Left forelimb (tissue), 1 donor: Measurements from ENCODE around the gene MIOS.
A peak's percentile ranks its signal among the peaks of the same experiment; 100 is the strongest.

Experiments
- DNase-seq: peaks from one replicate; pipeline ENCODE4 v3.0.0-alpha.2; 2018; ENCODE audit warnings: low spot score

The MIOS gene

DNA sequence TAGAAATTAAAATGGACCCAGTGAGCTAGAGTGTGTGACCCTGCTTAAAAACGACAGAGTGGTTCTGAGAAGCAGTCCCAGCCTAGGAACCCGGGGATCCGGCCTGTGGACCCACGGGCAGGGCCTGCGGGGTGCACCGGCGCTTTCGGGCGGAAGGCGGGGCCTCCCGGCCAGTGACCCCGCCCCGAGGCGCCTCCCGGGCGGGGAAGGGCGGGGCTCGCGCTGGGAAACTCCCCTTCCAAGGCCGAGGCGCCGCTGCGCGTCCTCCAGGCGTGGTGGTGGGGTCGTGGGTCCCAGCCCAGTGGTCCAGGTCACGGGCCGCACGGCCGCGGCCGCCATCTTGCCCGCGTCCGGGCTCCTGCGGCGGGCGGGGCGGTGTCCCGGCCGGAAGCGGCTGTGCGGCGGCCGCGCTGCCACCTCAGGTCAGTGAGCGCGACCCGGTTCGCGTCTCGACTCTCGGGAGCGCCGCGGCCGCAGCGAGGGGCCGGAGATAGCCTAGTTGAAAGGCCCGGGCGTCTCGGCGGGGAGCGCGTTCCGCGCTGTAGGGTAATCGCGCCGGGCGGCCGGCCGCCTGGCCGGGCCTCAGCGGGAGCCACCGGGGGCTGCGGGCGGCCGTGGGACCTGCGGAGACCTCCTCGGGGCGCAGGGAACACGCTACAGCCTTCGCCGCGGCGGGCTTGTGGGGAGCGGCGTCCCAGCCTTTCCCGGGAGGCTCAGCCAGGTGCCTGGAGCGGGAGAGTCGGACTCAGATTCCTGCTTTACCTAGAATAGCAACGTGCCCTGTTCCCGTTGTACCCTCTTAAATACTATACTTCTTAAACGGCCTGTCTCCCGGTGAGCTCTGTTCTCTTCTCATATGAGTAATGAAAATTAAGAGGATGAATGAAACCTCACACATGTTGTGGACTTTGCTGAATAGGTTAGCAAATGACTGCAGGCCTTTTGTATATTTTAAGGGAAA, at the start of gene MIOS:
Gene MIOS (plus strand): TSS at position 234 of the 961 bp plus-strand sequence. CDS start 5,592 bp downstream, outside the sequence.
- DNase-seq = peak; percentile 89

DNA sequence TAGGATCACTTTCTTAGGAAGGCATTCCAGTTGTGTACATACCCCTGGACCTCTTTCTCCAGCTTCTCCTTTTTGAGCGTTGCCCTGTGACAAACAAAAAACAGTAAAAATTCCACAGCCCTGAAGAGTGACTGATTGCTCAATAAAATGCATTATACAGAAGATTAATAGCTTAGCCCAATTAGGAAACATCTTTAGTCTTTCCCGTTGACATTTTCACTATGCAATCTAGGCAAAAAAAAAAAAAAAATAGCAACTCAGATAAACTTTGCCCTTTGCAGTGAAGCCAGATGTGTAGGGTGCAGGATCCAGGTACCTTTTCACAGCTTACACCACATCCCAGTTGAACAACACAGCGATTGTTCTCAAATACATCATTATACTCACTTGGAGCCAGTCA, 48.9 kb upstream of the MIOS start:
- no peak for DNase-seq

DNA sequence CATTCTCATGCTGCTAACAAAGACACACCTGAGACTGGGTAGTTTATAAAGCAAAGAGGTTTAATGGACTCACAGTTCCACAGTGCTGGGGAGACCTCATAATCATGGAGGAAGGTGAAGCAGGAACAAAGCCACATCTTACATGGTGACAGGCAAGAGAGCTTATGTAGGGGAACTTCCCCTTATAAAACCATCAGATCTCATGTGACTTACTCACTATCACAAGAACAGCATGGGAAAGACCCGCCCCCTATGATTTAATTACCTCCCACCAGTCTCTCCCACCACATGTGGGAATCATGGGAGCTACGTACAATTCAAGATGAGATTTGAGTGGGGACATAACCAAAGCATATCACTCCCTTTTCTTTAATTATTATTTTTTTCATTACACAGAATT, 47.6 kb upstream of the MIOS start:
- DNase-seq = no peak

DNA sequence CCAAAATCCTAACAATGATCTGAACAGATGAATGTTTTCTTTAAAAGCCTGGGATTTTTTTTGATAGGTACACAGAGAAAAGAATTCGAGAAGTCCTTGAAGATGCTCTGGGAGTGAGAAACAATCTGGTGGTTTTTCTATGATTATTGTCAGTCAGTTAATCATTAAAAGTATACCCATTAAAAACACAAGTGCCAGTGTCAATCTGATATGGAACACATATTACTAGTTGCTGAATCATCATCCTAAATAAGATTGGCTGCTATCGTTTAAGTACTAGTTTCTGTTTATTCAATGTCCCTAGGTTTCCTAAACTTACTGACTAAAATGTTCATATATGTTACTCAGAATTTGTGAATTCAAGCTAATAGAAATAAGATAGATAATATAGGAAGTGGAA, 47.2 kb upstream of the MIOS start:
- no peak for DNase-seq

DNA sequence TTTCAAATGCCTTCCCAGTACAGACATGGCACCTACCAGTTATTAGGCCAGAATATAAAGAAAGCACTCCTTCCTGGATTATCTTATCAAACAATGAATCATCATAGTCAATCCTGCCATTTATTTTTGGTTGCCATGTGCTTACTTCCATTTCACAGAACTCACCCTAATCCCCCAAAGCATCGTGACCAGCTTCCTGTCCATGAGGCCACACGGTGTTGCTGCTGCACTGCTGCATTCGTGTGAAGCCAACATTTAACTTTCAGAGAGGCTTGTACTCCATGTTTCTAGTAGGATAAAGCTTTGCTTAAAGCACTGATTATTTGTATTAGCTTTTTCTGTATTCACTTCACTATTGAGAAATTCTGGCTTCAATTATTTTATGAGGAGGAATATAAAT, 45.4 kb upstream of the MIOS start:
- no peak for DNase-seq

DNA sequence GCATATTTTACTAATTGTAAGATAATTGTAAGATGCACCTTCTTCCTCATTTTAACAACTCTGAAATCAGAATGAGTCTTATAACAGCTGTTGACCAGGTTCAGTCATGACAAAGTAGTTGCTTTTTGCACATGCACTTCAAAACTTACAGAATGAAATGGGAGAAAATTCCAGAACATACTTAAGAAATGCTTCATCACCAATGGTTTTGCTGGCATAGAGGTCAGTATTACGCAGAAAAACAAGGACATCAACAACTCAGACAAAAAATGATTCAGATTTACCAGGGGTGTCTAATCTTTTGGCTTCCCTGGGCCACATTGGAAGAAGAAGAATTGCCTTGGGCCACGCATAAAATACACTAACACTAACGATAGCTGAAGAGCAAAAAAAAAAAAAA, 44.3 kb upstream of the MIOS start:
- no peak for DNase-seq

DNA sequence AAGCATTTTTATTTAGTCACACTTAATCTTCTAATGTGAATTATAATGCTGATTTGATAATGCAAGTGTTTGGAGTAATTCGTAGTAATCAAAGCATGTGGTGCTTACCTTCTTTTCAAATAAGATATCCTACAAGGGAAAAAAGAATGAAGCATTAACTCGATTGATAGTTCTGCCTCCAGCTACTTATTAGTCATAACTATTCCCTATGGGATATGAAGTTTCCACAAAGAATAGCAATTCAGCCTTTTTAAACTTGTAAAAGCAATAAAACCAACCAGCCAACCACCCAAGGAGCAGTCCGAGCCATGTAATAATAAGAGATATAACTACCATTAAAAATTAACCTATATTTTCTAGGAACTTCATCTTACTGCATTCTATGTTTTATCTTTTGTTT, 42.6 kb upstream of the MIOS start:
- no peak for DNase-seq

DNA sequence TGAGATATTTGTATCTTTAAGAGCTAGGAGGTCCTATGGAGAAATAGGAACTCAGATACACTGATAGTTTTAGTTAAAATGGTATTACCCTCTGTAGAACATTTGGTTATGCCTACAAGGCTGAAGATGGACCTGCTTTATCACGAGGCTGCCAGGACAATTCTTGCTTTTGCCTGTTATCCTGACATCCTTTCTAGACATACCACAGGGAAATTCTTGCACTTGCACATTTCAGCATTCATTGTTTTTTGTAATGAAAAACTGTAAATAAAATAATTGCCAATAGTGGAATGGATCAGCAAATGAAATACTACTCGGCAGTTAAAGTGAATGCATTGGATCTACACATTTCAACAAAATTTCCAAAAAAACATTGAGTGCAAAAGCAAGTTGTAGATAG, 40.7 kb upstream of the MIOS start:
- no peak for DNase-seq

DNA sequence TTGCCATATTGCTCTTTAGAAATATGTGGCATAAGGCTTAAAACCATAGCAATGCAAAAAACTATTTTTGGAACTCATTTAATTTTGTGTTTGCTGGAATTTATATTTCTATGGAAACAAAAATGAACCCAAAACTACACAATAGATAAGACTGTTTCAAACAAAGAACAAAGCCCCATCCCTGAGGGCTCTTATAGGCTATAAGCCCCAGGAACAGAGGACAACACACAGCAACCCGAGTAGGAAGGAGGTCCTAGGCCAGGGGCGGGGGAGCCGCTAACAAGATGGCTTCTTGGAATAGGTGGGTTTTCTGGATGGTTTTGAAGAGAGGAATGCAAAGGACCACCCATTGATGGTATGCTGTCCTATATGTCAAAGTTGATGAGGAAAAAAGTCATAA, 39.6 kb upstream of the MIOS start:
- DNase-seq = no peak

DNA sequence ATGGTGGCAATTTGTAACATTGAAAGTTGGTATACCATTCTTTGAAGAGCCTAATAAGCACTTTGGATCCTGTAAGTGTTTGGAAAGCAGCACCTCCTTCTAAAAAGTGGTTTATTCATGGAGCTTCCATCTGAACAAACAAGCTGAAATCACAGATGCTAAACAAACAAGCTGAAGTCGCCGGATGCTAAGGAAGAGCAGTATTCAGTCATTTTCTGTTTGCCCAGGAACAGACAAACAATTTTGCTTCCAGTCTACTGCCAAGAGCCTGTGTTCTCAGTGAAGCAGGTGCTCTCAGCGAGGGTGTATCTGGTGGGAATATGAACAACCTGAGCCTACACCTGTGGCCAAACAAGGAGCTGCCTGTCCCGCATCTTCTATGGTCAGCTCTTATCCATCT, 37.4 kb upstream of the MIOS start:
- DNase-seq = no peak

DNA sequence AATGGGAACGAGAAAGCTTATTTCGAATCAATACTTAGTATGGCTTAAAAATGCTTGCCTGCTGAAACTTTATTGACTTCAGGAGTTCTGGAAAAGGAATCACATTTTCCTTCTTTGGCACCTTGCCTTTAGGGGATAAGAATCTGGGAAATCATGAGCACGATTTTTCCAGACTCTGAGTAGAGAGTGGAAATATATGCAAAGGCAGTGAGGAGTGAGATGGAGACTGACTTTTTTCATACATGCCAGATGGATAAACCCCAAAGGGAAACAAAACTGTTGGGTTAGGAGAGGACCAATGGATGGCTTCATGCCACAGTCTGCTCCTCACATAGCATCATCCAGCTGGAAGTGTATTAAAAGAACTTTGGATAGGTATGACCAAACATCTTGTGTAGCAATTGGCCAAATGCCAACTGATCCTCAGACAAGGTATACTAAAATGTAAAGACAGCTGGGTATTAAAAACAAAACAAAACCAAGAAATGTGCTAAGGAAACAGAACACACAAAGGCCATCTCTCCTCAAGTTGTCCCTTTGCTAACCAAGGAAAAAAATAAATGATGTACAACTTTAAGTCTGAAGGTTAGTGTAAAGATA, 32.8 kb upstream of the MIOS start:
- DNase-seq = no peak

DNA sequence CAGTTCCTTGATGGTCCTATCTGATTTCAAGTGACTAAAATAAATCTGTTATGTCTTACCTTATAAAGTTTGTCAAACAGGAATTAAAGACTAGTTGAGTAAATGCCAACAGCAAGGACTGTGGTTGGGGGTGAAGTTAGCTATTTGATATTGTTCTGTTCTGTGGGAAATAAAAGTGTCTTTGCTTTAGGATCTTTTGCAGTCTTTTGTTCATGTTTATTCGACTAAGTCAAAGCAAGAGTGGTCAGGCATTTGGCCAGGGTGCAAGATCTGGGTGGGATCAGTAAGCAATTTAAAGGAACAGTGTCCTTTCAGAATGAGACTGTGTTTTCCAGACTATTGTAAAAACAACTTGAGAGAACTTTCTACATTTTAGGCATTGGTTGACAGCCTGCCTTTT, 31.0 kb upstream of the MIOS start, which contains the start of gene COL28A1:
Gene COL28A1 (minus strand): TSS at position 183 of the 400 bp plus-strand sequence. CDS start 2,998 bp downstream, outside the sequence.
- DNase-seq = no peak

DNA sequence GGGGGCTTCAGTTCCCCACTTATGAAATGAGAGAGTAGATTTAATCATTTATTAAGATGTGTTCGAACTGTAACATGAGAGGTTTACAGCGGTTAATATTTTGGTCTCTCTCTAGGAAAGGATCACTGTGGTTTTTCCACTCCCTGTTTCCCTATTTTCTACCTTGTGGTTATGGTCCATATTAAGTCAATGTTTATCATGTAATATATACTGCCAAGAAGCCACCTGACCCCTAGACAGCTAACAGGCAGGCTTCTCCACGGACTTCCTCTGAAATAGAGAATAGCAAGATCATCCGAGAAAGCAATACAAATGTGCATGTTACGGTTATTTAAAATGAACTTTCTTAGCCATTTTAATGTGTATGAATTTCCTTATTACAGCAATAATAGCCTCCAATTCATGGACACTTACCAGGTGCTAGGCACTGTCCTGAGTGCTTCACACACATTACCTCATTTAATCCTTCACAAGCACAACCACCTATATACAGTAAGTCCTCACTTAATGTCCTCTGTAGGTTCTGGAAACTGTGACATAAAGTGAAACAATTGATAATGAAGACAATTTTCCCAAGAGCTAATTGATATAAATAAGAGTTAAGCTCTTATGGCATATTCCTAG, 30.2 kb upstream of the MIOS start:
- DNase-seq = no peak

DNA sequence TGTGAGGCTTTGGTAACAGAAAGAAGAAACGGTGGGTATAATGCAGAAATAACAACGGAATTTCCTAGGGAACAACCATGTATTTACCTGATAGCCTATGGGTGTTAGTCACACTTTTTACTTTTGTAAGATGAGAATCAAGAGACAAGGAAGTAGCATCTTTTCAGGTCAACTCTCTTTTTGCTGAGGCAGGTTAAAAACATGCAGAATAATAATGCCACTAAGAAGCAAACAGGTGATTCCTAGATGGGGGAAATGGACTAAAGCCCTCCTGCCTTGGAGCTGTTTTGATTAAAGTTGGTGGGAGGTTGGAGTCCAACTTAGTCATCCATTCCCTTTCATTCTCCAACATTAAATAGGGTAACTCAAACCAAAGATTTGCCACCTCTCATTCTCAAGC, 29.0 kb upstream of the MIOS start:
- DNase-seq = no peak

DNA sequence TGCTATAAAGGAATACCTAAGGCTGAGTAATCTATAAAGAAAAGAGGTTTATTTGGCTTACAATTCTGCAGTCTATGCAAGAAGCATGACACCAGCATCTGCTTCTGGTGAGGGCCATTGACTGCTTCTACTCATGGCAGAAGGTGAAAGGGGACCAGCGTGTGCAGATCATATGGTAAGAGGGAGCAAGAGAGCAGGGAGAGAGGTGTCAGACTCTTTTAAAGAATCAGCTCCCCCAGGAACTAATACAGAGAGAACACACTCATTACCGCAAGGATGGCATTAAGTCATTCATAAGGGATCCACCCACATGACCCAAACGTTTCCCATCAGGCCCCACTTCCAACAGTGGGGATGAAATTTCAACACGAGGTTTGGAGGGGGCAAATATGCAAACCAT, 27.5 kb upstream of the MIOS start:
- no peak for DNase-seq

DNA sequence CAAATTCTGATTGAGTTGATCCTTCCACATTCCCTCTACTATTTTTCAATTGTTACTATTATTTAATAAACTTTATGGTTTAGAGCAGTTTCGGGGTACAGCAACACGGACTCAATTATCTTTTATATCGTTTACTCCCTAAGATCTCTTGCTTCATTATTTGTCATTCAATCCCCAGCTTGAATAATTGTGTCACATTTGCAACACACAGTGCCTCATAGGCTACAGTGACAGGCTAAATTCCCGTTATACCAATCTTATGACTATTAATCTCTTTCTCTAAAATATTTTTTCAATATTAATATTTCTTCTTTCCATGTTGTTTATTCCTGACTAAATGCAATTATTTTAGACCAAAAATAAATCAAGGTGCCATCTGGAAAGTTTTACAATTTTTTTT, 27.0 kb upstream of the MIOS start:
- no peak for DNase-seq

DNA sequence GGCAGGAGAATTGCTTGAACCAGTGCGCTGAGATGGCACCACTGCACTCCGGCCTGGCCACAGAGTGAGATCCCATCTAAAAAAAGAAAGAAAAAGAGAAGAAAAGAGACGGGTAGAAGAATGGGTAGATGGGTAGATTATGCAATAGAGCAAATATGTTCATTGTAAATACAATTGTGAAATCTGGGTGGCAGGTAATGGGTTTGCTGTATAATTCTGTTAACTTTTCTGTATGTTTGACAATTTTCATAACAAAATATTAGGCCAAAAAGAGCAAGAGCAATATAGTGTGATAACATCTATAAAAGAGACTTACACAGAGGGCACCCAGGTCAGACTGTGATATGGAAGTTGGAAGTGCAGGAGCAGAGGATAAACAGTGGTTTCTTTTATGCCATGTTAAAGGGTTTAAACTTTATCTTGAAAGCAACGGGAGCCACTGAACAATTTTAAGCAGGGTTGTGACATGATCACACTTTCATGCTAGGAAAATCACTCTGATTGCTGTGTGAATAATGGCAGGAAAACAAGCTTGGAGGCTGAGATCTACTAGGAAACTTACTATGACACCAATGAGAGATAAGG, 24.3 kb upstream of the MIOS start:
- no peak for DNase-seq

DNA sequence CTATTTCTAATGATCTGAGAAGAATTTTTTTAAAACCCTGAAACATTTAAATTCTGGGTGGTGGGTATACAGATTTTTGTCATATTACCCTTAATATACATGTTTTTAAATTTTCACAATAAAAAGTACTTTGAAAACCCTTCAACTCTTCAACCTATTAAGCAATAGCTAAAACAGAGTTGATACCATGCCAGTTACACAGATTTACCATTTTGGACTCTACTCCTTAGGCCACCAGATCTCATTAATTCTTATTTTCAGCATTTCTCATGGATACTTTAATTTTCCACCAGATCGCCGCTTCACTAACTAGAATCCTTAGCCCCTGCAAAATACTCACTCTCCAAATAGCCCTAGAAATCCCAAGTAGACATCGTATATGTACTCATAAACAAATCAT, 18.3 kb upstream of the MIOS start:
- no peak for DNase-seq

DNA sequence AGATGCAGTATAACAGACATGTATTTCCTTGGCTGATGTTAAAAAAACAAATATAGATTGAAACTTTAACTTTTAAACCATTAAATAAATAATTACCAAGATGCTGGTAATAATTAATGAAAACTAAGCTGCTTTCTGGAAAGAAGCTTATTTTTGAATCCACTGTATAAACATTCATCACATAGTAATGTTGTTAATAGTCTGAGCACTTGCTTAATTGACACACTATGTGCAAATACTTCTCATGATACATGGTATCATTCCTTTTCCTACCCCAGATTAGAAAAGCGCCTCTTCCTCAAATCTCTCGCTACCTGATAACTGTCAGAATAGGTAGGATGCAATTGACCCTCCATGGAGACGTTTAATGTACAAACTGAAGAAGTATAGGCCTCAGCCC, 16.0 kb upstream of the MIOS start:
- DNase-seq = no peak

DNA sequence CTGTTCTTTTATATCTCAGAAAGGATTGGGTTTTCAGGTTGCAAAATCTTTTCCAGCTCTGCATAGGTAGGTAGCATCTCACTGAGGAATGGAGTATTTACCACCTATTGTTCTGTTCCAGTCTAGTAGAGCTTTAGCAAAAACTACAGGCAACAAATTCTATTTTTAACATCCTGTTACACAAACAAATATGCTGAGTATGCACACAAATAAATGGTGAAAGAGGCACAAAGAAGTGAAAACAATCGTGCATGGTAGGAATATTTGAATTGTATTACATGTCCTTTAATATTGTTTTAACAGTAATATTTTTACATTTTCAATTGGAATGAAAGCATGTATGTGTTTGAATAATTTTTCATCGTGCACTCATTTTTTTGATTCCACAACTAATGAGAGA, 14.5 kb upstream of the MIOS start:
- DNase-seq = no peak

DNA sequence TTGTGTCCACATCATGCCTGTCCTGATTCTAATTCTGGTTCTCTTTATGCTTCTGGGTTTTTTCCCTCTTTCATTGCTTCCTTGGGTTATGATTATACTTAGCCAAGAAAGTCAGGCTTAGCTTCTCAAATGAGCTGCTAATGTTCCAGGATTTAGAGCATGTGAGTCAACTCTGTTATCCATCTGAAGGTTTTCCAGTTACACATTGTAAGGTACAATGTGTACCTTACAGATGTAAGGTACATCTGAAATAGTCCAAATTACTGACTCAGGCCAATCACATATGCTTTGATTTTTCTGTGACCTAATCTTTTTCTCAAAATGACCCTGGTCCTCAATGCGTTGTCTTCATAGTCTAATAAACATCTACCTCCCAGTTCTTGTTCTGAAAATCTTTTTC, 13.3 kb upstream of the MIOS start:
- no peak for DNase-seq

DNA sequence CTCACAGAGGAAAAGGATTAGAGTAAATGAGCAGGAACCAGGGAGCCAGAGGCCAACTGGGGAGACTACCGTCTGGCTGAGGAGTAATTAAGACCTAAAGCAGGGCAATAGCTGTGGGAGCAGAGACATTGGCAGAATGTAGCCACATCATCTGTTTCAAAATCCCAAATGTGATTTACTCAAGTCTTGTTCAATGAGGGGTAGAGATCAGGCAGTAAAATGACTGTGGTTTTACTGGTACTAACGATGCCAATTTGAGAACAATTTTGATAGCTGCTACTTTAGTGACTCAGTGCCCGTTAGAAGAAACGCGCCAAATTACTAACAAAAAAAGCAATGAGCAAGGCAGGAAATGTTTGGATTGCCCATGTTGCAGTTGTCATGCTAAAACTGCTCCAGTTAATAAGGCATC, 12.7 kb upstream of the MIOS start:
- no peak for DNase-seq
